Hematopoietic multipotent progenitor cell treated with erythropoietin and hydrocortisone succinate and interleukin-3 and kit ligand, for 15 days (in vitro differentiated cells): ENCODE measurements around the gene RASA4.
"Not testable (repeated sequence)": the region's sequence is repeated elsewhere in the genome, so short reads cannot be mapped to it uniquely, and the experiment has no call there.

Experiments used
- DNase-seq: peaks from one replicate; pipeline ENCODE4 v3.0.0-alpha.2; 2015; ENCODE audit warnings: low spot score

Gene RASA4

DNA sequence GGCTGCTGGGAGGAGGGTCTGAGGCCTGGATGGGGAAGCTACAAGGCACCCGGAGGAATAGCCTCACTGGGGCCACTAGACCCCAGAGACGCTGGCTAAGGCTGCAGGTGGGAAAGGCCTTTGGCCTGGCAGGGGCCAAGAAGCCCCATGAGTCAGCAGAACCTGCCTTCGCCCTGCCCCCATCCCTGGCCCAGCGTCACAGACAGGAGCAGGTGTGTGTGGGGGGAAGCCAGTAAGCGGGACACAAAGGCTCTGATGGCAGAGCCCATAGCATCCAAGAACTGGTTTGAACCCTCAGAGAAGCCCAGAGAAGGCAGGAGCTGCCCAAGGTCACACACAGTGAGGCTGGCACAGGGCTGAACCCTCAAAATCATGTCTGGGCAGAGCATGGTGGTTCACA is 9.7 kb downstream of the RASA4 start:
- DNase-seq: not testable (repeated sequence)

DNA sequence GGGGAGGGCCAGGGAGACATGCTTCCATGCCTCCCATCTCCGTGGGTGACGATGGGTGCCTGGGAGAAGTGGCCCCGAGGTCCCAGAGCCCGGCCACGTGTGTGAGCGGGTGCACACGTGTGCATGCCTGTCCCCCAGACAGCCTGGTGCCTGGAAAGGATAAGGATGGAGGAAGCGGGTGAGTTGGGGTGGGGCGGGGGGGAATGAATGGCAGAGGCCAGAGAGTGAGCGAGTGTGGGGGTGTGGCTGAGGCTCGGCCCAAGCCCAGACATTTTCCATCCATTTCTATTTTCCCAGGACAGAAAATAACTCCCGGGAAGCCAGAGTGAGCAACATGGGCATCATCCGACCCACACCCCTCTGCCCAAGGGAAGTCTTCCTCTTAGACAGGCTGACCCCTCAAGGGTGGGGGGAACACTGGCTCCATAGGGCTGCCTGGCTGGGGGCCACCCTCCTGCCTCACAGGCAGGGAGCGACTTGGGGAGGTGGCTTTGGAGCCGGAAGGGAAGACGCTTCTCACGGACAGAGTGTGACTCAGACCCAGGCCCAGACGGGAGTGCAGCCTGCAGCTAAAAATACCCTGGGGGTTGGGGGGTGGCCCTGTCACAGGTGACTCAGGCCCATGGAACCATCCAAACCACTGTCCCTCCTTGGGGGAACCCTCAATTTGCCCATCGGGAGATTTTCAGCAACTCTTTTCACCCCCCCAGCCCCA is 12.0 kb downstream of the RASA4 start:
- not testable (repeated sequence) for DNase-seq

DNA sequence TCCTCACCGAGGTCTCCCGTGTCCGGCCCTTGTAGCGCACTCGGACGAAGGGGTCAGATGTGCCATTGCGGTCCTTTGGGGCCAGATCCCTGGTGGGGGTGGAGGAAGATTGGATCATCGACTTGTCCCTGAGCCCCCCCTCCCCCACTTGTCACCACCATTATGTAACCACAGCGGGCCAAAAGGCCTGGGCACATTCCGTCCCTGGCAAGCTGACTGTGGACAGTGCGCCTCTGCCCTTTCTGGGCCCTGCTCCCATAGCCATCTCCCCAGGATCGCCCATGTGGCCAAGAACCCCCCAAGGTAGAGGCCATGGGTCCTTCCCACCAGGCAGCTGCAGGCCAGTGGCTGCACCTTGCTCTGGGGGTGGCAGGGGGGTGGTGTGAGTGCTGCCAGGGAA is 14.2 kb downstream of the RASA4 start:
- not testable (repeated sequence) for DNase-seq

DNA sequence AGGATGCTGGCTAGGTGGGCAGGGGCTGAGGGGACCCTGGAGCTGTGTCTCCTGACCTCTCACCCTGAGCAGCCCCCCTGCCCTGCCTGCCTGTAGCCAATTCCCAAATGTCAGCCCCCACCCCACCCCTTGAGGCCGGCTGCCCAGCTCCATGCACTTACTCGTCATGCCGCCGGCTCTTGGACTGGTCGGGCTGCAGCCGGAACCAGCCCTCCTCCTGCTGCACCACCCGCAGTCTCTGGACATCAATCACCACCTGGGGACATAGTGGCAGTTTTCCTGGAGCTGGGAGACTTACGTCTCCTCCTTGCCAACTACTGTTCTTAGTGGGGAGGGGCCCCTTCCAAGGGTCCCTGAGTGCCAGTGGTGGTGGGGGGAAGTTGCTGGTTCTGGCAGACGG is 16.9 kb downstream of the RASA4 start:
- not testable (repeated sequence) for DNase-seq

DNA sequence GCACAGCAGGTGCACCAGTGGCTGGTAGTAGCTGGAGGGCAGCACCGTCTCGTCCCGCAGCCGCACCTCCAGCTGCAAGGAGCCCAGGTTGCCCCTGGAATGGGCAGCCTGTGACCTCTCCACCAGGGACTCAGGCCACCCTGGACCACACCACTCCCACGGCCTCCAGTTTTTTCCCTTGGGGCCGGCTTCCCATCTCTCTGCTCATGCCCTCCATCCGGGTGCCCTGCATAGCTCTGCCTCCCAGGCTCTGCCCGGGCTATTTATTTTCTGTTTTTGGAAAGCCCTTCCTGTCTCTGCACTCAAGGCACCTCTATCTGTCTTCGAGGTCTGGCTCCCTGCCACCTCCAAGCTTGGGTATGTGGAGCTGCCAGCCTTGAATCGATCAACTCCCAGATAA is 20.5 kb downstream of the RASA4 start:
- not testable (repeated sequence) for DNase-seq

DNA sequence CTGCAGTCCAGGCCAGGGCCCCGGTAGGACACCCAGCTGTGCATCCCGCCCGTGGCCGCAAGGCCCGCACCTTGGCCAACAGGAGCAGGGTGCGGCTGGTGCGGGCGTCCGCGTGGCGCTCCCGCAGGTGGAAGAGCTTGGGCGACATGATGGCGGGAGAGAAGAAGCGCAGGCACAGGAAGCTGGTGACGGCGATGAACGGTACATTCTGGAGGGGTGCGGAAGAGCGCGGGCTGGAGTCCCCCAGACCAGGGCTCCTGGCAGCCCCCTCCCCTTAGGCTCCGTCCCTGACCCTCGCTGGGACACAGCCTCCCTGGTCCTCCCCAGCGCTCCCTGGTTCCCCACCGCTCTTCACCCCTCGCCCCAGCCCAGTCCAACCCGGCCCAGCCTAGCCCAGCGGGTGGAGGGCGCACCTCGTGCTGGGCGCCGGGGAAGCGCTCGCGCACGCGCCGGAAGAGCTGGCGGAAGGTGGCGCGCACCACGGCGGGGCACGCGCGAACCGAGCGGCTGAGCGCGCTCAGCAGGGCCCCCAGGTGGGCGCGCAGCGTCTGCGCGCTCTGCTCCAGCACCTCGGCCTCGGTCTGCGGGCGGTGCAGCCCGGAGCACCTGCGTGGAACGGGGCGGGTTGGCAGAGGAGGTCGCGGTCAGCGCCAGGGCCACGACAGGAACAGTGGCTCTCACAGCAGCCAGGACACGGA is 22.8 kb downstream of the RASA4 start:
- not testable (repeated sequence) for DNase-seq

DNA sequence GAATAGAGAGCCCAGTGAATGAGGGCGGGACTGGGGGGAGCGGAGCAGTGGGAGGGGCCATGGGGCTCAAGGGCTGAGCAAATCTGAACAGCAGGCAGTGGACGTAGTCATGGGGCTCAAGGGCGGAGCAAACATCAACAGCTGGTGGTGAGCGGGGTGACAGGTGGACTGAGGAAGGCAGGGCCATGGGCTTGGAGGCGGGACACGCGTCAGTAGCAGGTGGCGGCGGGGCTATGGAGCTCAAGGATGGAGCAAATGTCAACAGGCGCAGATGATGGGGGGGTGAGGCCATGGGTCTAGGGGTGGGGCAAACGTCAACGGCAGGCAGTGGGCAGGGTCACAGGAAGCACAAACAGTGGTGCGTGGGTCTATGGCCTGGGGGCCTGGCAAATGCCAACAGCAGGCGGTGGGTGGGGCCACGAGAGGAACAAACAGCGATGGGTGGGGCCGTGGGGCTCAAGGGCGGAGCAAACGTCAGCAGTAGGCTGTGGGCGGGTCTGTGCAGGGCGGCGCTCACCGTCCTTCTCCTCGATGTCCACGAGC is 24.0 kb downstream of the RASA4 start:
- not testable (repeated sequence) for DNase-seq

DNA sequence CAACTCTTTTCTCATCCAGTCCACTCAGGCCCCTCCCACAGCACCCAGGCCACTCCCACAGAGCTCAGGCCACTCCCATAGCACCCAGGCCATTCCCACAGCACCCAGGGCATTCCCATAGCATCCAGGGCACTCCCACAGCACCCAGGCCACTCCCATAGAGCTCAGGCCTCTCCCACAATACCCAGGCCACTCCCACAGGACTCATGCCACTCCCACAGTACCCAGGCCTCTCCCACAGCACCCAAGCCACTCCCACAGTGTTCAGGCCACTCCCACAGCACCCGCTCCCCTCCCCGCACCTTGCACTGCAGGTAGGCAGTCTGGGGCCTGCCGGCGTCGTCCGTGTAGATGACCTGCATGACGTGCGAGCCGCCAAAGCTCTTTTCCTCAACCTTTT is 26.7 kb downstream of the RASA4 start:
- not testable (repeated sequence) for DNase-seq

DNA sequence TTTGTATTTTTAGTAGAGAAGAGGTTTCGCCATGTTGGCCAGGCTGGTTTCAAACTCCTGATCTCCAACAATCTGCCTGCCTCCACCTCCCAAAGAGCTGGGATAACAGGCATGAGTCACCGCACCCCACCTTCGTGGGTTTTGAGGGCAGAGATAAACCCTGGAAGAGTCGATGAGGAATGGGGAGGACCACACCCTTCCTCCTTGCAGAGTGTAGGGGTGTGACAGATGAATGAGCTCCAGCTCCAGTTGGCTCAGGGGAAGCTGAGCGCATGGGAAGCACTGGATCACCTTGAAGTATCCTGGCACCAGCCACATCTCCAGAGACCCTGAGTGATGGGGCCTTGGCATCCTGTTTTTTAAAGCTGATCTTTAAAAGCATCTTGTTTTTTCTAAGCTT is 33.1 kb downstream of the RASA4 start:
- DNase-seq: not testable (repeated sequence)

DNA sequence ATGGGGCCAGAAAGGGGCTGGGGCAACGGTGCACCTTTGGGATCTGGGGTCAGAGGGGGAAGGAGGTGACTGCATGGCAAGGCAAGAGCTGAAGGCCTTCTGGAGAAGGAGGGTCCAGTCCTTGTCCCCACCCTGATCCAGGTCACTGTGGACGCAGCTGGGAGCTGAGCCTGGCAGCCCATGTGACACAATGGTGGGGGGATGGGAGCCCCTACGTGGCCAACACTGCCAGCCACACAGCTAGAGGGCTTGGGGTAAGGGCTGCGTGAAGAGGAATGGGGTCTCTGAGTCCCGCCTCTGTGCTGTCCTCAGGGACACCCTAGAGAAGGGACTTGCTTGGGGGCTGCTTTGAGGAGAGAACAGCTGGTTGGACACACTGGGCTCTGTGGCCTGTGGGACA is 34.8 kb downstream of the RASA4 start:
- DNase-seq: not testable (repeated sequence)

DNA sequence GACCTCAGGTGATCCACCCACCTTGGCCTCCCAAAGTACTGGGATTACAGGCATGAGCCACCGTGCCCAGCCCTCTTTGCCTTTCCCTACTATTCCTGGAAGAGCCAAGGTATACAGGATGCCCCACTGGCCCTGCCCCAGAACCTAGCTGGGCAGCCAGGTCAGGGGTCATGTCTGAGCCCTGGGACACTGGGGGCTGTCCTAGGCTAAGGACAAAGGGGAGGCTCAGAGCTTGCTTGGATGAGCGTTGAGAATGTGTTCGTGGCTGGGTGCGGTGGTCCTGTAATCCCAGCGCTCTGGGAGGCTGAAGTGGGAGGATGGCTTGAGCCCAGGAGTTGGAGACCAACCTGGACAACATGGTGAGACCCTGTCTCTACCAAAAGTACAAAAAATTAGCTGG is 38.1 kb downstream of the RASA4 start:
- not testable (repeated sequence) for DNase-seq

DNA sequence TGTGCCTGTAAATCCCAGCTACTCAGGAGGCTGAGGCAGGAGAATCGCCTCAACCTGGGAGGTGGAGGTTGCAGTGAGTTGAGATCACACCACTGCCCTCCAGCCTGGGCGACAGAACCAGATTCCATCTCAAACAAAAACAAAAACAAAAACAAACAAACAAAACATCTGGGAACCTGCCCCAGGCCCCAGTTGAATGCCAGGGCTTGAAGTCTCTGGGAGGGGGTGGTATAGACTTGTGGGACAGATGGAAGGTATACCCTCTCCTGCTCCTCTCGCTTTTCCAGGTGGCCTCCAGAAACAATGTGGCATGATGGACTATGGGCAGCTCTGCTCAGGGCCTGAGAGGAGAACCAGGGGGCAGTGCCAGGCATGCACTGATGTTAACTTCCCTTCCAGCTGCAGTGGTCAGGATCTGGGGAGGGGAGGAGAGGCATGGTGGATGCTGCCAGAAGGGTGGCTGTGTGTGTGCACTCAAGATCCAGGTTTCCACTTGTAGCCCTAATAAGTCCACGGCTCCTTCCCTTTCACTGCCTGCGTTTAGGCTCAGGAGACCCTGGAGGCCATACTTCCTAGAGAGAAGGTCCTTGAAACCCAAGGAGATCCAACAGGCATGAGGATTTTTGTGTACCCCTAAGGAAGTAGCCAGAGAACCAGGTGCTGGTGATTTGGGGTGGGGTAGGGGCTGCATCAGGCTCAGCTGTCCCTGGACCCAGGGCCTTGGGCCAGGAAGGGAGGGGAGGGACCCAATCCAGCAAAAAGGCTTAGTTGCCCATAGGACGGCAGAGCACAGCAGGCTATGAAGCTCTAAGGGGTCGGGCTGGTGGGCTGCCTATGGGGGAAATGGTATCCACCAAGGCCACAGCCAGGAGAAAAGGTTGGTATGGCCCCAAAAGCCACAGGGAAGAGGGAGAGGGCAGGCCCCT is 39.0 kb downstream of the RASA4 start:
- not testable (repeated sequence) for DNase-seq

DNA sequence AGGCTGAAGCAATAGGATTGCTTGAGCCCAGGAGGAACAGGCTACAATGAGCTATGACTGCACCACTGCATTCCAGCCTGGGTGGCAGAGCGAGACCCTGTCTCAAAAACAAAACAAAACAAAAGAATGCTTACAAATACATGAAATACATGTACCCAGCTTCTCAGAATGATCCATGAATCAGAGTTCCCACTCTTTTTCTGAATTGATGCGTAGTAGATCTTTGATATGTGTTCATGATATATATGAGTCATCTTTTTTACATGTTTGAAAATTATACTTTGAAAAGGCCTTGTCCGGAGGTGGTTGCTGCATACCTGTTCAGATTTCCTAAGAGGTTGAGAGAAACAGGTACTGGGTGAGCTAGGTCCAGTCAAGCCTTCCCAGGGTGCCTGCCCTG is 40.2 kb downstream of the RASA4 start:
- DNase-seq: not testable (repeated sequence)

DNA sequence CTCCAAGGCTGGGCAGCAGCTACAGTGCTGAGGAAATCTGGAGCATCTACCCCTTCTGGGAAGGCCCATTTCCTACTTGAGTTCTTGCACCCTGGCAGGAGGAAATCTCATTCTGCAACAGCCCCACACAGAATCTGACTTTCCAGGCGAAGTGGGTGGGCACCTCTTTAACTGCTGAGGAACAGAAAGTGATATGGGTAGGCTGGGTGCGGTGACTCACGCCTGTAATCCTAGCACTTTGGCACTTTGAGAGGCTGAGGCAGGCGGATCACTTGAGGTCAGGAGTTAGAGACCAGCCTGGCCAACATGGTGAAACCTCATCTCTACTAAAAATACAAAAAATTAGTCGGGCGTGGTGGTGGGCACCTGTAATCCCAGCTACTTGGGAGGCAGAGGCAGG is 41.9 kb downstream of the RASA4 start:
- DNase-seq: not testable (repeated sequence)

DNA sequence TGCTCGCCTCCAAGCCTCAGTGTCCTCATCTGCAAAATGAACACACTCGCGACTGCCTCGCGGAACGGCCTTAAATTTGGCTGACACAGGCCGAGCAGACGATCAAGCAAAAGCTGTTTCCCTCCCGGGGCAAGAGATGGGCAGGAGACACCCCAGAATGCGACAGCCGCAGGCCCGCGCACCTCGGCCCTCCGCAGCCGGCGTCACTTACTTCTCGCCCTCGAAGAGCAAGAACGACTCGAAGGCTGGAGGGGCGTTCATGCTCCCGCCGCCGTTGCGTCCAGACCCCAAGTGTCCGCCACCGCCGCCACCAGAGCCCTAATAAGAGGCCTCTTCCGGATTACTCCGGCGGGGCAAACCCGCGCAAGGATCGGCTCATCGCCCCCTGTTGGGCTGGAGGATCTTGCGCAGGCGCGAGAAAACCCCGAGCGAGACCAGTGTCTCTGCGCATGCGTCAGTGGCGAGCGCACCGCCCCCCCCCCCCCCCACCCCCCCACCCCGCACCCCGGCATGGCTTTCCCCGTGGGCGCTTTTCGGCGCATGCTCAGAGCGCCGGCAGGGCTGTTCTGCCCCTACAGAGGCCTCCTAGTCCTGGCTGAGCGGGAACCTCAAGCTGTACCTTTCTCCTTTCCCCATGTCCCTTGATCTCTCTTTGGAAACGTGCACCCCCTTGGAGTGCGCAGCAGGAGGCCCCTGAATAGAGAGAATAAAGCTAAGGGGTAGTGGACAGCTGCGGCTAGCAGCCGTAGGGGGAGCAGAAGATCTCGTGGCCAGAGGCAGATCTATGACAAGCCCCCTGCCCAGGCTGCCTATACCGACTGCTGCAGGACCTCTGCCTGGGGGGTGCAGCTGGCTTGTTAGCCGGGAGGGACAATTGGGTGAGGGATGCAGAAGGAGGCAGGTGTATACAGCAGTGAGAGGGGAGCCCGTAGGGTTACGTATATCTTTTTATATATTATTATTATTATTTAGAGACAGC is 44.0 kb downstream of the RASA4 start, which contains the start of gene POLR2J3:
Gene POLR2J3, minus strand, starts transcription at position 323 of the 979 bp plus-strand sequence. Its CDS starts 62 bp downstream, at position 261.
- peak; percentile 92 for DNase-seq

DNA sequence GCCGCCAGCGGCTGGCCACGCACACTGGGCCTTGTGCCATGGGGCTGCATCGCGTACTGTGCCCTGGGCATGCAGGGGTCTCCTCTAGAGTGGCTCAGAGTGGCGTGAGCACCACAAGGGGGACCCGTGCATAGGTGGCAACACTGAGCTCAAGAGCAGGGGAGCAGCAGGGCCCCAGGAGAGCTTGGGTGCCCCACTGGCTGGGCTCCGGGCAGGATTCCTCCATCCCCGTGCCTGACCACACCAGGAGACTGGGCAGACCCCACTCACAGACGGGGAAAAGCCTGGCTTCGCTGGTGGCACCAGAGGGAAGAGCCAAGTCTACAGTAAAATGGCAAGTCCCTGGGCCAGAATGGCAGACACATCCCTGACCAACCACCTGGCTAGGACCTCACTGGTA is 47.9 kb downstream of the RASA4 start:
- DNase-seq: not testable (repeated sequence)

DNA sequence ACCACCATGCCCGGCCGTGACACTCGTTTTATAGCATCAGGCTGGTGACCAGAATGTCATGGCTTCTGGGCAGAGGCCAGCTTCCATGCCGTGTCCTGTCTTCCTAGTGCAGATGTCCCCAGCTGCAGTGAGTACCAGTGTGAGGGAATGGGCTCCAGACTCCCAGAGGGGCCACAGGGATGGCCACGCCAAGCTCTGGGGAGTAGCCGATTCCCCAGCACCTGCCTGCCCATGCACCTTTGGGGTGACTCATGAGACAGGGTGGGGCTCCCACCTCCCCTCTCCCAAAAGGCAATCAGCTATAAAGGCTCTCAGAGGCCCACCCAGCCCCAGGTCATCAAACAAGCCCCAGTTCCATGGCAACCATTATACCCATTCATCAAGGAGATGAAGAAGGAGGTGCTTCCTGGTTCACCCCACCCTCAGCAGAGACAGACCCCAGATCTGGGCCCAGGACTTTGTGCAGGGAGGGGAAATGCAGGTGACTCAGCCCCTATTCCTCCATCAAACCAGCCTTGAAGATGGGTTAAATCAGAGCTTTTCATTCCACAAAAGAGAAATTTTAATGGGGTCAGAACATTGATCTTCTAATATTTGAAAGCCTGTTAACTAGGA is 65.6 kb downstream of the RASA4 start, which contains the start of gene SPDYE2:
Gene SPDYE2, plus strand, starts transcription at position 419 of the 615 bp plus-strand sequence. CDS start 2,030 bp downstream, outside the sequence.
- DNase-seq: not testable (repeated sequence)

DNA sequence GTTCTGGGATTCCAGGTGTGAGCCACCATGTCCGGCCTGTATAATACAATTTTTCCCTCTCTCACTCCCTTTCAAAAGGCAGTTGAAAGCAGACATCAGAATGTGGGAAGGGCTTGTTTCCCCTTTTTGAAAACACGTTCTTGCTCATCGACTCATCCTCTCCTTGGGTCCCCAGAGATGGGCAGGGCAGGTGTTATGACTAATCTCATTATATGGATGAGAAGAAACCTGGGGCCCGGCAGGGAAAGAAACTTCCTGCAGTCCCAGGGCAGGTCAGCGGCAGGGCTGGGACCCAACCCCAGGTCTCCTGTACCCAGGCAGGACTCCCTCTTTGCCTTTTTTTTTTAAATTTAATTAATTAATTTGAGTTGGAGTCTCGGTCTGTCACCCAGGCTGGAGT is 70.2 kb downstream of the RASA4 start:
- DNase-seq: not testable (repeated sequence)

DNA sequence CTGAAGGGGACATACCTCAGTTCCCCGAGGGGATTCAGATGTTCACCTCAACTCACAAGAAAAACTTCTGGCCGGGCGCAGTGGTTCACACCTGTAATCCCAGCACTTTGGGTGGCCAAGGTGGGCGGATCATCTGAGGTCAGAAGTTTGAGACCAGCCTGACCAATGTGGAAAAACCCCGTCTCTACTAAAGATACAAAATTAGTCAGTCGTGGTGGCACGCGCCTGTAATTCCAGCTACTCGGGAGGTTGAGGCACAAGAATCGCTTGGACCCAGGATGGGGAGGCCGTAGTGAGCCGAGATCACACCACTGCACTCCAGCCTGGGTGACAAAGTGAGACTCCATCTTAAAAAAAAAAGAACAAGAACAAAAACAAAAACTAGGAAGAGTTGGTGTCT is 71.3 kb downstream of the RASA4 start:
- not testable (repeated sequence) for DNase-seq

DNA sequence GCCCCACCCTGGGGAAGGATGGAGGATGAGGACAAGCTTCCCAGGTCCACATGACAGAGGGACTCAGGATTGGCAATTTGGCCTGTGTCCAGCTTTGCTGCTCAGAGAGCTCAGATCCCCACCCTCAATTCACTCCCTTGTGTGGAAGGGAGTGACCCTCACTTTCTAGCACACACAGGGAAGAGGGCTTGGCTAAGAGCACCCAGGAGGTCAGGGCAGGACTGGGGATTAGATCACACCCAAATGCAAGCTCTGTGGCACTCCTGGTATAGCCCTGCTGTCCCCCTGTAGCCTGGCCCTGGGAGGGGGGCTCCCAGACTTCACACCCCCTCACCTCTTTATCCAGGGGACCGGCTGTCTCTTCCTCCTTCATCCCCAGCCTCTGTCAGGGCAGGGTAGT is 72.2 kb downstream of the RASA4 start:
- not testable (repeated sequence) for DNase-seq
